ENCODE results near the gene UCMA. TPM values are rescaled to one million over a fixed set of nuclear protein-coding genes. Genes with fewer than 3 reads are reported as not detected.

The UCMA gene
- total RNA-seq, 1 donor from 2014 or later = not detected

DNA sequence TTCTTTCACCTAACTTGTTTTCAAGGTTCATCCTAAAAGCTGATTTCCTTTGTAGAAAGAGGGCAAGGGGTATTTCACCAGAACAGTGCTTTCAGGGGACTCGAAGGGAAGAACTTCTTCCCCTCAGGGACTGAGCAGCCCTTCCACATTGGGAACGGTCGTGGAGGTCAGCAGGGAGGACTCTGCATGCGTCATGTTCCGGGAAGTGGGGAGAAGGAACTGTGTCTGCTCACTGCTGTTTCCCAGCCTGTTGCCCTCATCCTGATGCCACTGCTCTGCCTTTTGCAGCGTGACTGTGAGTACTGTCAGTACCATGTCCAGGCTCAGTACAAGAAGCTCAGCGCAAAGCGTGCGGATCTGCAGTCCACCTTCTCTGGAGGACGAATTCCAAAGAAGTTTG is 45.6 kb downstream of the UCMA start:
- Mint-ChIP-seq H3K36me3 (ENCODE audit: insufficient read depth) (peaks cover 11% of the 10 kb centered on the region), H3K27ac (no peak overlapping the region), H3K4me1 (ENCODE audit: low read depth) (no peaks in the 10 kb centered on the region), H3K9me3 (ENCODE audit: low read depth) (peaks cover 3% of the 10 kb centered on the region), H3K27me3 (no peaks in the 10 kb centered on the region), H3K4me3 (ENCODE audit: low read depth) (no peak overlapping the region)
- TF ChIP-seq CTCF (IDR thresholded peaks at IDR 0.05; ENCODE audit: unreplicated experiment) = no peak
- DNase-seq (ENCODE audit: low spot score, unreplicated experiment) = no peak

GRCh38 chr10:13187135-13187534 is 47.0 kb downstream of the UCMA start:
- H3K9me3 Mint-ChIP-seq (ENCODE audit: low read depth) = peaks cover 3% of the 10 kb centered on the region
- H3K27me3 Mint-ChIP-seq = no peaks in the 10 kb centered on the region
- no peaks in the 10 kb centered on the region for H3K4me1 Mint-ChIP-seq (ENCODE audit: low read depth)
- no peak overlapping the region for H3K27ac Mint-ChIP-seq
- no peak for DNase-seq (ENCODE audit: low spot score, unreplicated experiment)
- H3K4me3 Mint-ChIP-seq (ENCODE audit: low read depth) = no peak overlapping the region
- no peak for TF ChIP-seq CTCF (IDR thresholded peaks at IDR 0.05; ENCODE audit: unreplicated experiment)
- H3K36me3 Mint-ChIP-seq (ENCODE audit: insufficient read depth) = peaks cover 13% of the 10 kb centered on the region

DNA sequence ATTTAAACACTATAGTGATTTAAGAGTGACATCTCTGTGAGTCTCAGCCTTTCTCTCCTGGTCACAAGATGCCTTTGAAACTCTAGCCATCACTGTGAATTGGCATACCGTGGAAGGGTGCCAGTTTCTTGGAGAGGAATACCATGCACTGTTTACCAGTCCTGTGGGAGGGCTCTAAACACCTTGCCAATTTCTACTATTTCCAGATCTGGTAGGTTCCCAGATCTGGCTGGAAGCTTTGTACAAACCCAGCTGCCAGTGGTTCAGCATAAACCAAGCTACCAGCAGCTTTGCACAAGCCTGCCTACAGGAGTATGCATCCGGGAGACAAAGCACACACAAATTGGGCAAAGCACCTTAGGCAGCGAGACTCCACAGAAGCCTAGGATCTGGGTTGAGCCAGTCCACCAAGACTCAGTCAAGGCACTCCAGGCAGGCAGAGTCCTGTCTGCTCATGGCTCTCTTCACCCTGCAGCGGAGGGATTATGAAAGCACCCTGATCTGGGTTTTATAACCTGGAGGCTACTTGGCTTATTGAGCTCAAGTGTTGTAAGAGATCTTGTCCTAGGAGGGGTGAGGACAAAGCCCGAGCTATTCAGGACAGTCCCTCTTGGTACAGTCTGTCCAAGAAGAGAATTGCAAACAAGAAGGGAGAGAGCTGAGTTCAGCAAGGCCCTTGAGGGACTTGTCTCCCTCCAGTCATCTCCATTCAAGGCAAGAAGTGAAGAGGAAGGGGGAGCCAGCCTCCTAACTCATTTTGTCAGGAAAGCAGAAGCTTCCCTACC is 49.3 kb downstream of the UCMA start:
- no peak for TF ChIP-seq CTCF (IDR thresholded peaks at IDR 0.05; ENCODE audit: unreplicated experiment)
- Mint-ChIP-seq H3K4me1 (ENCODE audit: low read depth) (no peaks in the 10 kb centered on the region), H3K27ac (no peak overlapping the region)

GRCh38 chr10:13184276-13184675 is 49.9 kb downstream of the UCMA start:
- H3K4me1 Mint-ChIP-seq (ENCODE audit: low read depth) = no peaks in the 10 kb centered on the region
- H3K27me3 Mint-ChIP-seq = no peaks in the 10 kb centered on the region
- H3K36me3 Mint-ChIP-seq (ENCODE audit: insufficient read depth) = peaks cover 13% of the 10 kb centered on the region
- H3K4me3 Mint-ChIP-seq (ENCODE audit: low read depth) = no peak overlapping the region
- no peak for TF ChIP-seq CTCF (IDR thresholded peaks at IDR 0.05; ENCODE audit: unreplicated experiment)
- no peak overlapping the region for H3K27ac Mint-ChIP-seq
- DNase-seq (ENCODE audit: low spot score, unreplicated experiment) = no peak
- H3K9me3 Mint-ChIP-seq (ENCODE audit: low read depth) = peaks cover 3% of the 10 kb centered on the region

More for the DNA sequence above, 49.3 kb downstream of the UCMA start:
- Mint-ChIP-seq H3K9me3 (ENCODE audit: low read depth) (peaks cover 3% of the 10 kb centered on the region), H3K27me3 (no peaks in the 10 kb centered on the region), H3K4me3 (ENCODE audit: low read depth) (no peak overlapping the region), H3K36me3 (ENCODE audit: insufficient read depth) (peaks cover 13% of the 10 kb centered on the region)
- DNase-seq (ENCODE audit: low spot score, unreplicated experiment) = no peak

DNA sequence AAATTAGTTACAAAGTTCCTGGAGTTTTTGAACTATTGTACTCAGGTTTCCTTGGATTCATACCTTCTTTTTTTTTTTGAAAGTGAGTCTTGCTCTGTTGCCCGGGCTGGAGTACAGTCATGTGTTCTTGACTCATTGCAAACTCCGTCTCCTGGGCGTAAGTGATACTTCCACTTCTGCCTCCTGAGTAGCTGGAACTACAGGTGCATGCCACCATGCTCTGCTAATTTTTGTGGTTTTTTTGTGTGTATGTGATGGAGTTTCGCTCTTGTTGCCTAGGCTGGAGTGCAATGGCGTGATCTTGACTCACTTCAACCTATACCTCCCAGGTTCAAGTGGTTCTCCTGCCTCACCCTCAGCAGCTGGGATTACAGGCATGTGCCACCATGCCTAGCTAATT is 50.5 kb downstream of the UCMA start:
- no peak for TF ChIP-seq CTCF (IDR thresholded peaks at IDR 0.05; ENCODE audit: unreplicated experiment)
- Mint-ChIP-seq H3K27me3 (no peaks in the 10 kb centered on the region), H3K4me1 (ENCODE audit: low read depth) (no peaks in the 10 kb centered on the region), H3K27ac (no peak overlapping the region), H3K36me3 (ENCODE audit: insufficient read depth) (peaks cover 13% of the 10 kb centered on the region), H3K4me3 (ENCODE audit: low read depth) (no peak overlapping the region), H3K9me3 (ENCODE audit: low read depth) (peaks cover 3% of the 10 kb centered on the region)
- no peak for DNase-seq (ENCODE audit: low spot score, unreplicated experiment)
